Stimulated activated naive CD4-positive, alpha-beta T cell treated with Interleukin-2 at 50 U/mL for 16 hours (primary cell): ENCODE measurements around the gene SYNM.

Experiments used
- DNase-seq: peaks from one replicate; lab custom pipeline; 2025; lab: John Stamatoyannopoulos, UW

Gene SYNM

DNA sequence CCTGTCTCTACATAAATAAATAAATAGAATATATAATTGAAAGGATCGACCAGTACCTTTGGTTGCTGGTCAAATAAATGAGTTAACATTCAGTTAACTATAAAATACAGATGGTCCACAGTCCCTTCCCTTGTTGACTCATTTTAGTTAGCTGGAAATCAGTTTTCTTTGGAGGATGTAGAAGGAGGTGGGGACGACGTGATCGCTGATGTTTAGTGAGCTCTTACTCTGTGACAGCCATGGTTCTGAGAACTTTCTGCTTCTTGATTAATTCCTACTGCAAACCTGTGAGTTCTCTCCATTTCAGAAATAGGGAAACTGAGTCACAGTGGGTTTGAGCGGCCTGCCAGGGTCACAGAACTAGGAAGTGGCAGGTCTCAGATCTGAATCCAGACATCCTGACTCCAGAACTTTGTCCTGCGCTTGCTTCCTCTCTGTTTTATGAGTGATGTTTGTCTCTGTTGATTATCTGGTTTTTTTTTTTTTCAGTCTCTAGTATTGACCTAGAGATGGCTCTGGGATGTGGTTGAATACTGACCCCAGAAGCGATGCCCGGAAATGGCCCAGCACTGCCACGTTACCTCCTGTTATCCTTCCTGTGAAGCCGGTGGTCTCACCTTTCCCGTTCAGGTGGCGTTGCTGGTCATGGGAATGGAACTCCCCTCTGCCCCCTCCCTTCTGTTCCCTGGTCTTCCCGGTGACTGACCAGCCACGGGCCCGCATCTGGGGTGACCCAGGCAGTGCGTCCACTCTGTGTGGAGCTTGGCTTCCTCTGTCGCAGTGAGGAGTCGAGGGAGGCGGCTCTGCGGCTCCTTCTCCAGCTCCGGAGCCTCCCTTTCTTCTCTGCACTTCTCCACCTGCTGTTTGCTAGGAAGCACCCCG, 18.2 kb downstream of the SYNM start:
- no peak for DNase-seq

DNA sequence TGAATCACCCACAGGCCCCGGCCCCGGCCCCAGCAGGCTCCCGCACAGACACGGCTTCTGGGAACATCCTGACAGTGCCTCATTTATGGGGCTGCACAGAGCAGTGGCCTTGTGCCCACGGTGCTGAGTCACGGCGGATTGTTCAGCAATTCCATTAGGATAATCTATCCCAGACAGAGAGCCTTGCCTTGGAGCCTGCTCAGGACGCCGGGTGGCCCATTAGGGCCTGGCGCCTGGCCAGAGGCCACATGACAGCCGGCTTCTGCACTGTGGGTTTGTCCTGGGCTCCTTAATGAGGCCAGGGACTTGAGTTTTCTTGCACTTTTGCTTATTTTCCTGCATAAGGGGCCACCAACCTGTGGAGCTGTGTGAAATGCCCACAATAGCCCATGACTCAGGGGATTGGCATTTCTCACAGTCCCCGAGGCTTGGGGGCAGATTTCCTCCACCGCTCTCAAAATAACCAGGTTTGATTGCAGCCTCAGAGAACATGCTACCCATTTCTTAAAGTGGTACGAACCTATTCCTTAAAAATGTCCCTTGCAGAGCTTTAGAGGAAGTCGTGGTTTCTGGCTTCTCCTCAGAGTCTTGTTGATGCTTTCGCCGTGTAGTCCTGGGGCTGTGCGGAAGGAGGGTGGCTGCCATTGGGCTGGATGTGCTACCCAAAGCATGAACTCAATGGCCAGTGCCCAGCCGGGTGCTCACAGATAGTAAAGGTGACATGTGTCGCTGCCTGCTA, 19.0 kb downstream of the SYNM start:
- no peak for DNase-seq

DNA sequence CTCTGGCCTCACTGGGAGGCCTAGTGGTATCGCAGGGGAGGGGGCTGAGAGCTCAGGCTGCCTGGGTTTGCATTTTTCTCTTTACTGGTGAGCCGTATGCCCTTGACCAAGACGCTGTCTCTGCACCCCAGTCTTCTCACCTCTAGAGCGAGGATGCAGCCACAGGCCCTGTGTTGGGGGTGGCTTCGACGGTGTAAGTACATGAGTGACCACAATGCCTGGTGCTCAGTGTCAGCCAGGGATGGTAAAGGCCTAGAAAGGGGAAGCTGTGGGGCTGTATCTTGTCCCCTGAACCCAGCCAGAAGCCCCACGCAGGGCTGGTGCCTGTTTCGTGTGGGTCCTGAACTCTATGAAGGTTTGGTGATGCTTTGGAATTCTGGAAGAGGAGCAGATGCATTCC, 19.8 kb downstream of the SYNM start:
- no peak for DNase-seq

DNA sequence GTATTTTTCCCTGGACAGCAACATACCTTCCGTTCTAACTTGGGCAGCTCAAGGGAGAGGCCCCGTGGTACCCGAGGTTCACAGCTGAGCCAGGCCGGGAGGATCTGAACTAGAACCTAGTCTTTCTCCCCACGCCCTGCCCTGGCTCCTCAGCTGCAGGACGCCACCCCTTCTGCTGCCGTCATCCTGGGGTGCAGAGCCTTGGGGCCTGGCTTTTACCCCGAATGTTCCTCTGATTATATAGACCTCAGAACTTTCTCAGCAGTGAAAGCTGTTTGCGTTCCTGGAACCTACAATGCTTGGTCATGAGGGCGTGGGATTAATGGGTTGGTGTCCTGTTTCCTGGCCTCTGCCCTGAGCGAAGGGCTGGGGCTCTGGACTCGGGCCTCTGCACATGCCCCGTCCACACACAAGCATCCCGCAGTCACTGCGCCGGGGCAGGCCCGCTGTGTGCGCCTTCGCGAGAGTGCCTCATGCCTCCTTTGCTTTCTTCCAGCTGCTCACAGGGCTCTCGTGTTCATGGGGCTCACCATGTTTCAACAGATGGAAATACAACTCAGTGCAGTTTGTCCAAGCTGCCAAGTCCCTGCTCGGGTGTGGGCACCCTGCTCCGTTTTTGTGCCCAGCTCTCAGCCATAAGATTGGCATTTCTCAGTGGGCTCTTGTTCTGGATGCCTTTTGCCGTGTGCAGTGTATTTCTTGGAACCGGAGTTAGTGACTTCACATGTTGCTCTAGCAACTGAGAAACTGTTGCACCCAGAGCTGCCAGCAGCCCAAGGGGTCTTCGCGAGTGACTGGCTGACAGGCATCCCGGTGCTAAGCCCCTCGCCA, 20.4 kb downstream of the SYNM start:
- DNase-seq = no peak

DNA sequence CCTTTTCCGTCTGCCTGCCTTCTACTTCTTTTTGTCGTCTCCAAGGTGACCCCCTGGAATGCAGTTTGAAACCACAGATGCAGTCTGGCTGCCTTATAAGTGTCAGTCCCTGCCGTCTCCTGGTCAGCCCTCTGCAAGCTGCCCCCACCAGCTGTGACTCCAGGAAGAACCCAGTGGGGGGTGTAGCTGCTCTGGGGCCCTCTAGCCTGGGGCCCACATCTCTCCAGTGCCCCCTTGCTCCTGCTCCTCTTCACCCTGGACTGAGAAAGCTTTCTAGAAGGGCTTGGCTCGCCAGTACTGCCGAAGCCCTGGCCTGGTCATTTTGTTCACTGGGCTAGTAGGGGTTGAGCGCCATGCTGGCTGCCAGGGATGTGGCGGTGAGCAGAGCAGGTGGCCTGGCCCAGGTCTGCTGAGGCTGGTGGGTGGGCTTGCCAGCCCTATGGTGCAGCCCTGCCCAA, 21.3 kb downstream of the SYNM start:
- no peak for DNase-seq

DNA sequence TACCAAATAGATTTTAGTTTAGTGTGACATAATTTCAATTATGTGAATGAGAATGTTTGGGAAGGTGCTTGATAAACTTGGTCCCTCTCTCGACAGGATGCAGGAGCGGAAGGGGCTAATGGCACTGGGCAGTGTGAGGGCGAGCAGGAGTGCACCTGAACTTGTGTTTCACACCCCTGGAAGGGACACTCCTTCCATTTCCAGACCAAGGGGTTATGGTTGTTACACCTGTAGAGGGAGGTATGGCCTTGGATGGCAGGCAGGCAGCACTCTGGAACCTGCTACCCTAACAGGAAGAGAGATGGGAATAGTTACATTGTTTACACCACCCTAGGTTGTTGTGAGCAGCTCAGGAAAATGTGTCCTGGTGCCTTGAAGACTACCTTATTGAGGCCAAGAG, 22.1 kb downstream of the SYNM start:
- no peak for DNase-seq

DNA sequence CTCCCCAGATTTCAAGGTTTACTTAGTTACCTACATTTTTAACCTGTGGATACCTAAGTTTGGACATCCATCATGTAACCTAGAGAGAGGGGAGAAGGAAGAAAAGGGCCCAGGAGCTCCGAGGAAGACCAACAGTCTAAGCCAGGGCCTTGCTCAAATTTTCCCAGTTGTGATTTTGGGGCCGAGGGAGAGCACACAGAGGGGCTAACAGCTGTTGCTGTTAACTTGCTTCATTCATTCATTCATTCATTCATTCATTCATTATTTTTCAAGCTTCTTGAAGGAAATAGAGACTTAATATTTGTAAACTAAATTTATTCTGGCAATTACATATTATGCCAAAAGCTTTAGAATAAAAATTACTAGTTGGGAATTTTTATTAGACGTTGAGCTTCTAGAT, 22.9 kb downstream of the SYNM start:
- DNase-seq = no peak

DNA sequence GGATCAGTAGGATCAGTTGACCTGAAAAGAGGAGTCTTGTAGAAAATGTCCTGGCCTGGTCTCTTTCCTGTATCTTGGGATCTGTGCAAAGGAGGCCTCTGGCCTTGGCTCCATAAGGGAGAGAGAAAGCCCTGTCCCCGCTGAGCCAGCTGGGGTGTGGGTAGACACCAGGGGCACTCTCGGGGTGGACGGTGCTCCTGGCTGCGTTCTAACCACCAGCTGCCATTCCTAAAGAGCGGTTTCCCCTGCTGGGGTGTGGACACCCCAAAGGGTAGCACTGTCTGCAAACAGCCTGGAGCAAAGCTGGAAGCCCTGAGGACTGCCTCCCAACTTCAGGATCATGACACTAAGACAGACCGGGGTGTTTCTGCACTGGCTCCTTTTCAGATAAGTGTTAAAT, 23.5 kb downstream of the SYNM start:
- DNase-seq = no peak

DNA sequence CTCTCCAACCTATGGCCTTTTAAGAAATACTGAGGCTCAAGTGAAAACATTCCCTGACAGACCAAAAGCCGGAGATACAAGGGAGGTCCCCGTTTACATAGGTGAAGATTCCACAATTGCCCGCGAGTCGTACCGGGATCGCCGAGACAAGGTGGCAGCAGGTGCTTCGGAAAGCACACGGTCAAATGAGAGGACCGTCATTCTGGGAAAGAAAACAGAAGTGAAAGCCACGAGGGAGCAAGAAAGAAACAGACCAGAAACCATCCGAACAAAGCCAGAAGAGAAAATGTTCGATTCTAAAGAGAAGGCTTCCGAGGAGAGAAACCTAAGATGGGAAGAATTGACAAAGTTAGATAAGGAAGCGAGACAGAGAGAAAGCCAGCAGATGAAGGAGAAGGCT, 24.8 kb downstream of the SYNM start:
- DNase-seq = no peak

DNA sequence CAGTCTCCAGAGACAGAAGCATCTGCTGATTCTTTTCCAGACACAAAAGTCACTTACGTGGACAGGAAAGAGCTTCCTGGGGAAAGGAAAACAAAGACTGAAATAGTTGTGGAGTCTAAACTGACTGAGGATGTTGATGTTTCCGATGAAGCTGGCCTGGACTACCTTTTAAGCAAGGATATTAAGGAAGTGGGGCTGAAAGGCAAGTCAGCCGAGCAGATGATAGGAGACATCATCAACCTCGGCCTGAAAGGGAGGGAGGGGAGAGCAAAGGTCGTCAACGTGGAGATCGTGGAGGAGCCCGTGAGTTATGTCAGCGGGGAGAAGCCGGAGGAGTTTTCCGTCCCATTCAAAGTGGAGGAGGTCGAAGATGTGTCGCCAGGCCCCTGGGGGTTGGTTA, 25.4 kb downstream of the SYNM start:
- no peak for DNase-seq

DNA sequence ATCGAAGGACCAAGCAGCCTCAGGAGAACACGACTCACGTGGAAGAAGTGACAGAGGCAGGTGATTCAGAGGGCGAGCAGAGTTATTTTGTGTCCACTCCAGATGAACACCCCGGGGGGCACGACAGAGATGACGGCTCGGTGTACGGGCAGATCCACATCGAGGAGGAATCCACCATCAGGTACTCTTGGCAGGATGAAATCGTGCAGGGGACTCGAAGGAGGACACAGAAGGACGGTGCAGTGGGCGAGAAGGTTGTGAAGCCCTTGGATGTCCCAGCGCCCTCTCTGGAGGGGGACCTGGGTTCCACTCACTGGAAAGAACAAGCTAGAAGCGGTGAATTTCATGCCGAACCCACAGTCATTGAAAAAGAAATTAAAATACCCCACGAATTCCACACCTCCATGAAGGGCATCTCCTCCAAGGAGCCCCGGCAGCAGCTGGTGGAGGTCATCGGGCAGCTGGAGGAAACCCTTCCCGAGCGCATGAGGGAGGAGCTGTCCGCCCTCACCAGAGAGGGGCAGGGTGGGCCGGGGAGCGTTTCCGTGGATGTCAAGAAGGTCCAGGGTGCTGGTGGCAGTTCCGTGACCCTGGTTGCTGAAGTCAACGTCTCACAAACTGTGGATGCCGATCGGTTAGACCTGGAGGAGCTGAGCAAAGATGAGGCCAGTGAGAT, 26.0 kb downstream of the SYNM start:
- no peak for DNase-seq

DNA sequence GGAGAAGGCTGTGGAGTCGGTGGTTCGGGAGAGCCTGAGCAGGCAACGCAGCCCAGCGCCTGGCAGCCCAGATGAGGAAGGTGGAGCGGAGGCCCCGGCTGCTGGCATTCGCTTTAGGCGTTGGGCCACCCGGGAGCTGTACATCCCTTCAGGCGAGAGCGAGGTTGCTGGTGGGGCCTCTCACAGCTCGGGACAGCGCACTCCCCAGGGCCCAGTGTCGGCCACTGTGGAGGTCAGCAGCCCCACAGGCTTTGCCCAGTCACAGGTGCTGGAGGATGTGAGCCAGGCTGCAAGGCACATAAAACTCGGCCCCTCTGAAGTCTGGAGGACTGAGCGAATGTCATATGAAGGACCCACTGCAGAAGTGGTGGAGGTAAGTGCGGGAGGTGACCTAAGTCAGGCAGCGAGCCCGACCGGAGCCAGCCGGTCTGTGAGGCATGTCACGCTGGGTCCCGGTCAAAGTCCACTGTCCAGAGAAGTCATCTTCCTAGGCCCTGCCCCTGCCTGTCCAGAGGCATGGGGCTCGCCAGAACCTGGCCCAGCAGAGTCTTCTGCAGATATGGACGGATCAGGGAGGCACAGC, 26.7 kb downstream of the SYNM start:
- DNase-seq = no peak

DNA sequence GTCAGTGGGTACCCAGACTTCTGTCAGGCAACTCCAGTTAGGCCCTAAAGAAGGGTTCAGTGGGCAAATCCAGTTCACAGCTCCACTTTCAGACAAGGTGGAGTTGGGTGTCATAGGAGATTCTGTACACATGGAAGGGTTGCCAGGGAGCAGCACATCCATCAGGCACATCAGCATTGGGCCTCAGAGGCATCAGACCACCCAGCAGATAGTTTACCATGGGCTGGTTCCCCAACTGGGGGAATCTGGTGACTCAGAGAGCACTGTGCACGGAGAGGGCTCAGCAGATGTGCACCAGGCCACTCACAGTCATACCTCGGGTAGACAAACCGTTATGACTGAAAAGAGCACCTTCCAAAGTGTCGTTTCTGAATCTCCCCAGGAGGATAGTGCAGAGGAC, 27.2 kb downstream of the SYNM start:
- DNase-seq = no peak

DNA sequence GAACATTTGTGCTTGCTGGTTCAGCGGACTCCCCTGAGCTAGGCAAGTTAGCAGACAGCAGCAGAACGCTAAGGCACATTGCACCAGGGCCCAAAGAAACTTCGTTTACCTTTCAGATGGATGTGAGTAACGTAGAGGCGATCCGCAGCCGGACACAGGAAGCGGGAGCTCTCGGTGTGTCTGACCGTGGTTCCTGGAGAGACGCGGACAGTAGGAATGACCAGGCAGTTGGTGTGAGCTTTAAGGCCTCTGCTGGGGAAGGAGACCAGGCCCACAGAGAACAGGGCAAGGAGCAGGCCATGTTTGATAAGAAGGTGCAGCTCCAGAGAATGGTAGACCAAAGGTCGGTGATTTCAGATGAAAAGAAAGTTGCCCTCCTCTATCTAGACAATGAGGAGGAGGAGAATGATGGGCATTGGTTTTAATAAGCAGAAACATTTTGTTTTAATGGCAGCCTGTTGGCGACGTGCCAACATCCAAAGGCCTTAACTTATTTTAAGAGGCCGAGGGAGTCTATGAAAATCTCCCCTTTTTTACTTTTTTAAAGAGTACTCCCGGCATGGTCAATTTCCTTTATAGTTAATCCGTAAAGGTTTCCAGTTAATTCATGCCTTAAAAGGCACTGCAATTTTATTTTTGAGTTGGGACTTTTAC, 27.9 kb downstream of the SYNM start:
- no peak for DNase-seq

DNA sequence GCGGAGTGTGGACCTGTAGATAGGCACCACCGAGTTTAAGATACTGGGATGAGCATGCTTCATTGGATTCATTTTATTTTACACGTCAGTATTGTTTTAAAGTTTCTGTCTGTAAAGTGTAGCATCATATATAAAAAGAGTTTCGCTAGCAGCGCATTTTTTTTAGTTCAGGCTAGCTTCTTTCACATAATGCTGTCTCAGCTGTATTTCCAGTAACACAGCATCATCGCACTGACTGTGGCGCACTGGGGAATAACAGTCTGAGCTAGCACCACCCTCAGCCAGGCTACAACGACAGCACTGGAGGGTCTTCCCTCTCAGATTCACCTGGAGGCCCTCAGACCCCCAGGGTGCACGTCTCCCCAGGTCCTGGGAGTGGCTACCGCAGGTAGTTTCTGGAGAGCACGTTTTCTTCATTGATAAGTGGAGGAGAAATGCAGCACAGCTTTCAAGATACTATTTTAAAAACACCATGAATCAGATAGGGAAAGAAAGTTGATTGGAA, 29.5 kb downstream of the SYNM start:
- DNase-seq = no peak

DNA sequence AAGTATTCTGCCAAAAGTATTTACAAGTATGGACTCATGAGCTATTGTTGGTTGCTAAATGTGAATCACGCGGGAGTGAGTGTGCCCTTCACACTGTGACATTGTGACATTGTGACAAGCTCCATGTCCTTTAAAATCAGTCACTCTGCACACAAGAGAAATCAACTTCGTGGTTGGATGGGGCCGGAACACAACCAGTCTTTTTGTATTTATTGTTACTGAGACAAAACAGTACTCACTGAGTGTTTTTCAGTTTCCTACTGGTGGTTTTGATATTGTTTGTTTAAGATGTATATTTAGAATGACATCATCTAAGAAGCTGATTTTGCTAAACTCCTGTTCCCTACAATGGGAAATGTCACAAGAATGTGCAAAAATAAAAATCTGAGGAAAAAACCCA, 30.3 kb downstream of the SYNM start:
- DNase-seq = no peak

DNA sequence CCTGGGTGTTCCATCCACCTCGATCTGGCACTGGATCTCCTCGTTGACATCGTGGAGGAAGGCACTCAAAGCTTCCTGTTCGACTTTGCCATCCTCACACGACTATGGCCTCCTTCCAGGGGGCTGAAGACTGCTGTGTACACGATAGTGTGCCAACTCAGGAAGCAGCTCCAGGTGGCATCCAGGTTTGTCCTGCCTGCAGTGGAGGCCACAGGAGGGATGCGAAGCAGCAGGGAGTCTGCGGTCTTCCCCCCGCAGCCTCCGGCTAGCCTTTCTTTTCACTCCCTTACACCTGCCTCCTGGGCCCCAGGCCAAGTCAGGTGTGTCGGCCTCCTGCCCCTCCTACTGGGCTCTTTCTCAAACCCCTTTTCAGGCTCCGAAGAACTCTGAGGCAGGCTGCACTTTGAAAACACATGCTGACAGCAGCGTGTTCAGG, 32.2 kb downstream of the SYNM start:
- no peak for DNase-seq

DNA sequence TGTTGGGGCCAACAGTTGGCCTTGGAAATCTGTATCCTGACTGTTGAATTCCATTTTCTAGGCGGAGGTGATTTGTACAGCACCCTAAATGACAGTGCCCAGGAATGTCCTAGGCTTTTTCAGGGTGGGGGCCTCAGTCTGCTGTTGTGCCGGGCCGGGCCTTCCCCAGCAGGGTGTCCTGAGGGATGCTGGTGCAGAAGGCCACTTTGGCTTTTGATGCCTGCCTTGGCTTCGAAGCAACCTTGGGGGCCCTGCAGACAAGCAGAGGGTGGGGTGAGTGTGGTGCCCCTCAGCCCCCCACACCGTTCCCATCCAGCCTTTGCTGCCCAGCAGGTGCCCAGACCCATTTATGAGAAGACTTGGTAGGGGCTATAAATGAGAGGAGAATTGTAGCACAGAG, 33.0 kb downstream of the SYNM start:
- no peak for DNase-seq

DNA sequence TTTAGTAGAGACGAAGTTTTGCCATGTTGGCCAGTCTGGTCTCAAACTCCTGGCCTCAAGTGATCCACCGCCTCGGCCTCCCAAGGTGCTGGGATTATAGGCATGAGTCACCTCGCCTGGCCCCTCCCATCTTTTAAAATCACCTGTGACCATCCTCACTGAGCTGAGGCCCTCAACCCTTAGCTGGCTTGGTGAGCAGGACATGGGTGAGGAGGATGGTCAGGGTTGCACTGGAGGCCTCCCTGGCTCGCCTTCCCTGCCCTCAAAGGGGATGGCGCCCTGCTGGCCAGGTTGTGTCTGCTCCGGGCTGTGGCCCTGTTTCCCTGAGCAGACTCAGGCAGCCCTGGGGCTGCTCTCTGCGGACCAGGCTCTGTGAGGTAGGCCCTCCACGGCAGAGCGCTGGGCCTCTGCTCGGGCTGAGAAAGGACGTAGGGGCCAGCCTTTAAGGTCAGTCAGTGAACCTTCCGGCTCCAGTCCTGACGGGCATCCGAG, 33.7 kb downstream of the SYNM start:
- no peak for DNase-seq

DNA sequence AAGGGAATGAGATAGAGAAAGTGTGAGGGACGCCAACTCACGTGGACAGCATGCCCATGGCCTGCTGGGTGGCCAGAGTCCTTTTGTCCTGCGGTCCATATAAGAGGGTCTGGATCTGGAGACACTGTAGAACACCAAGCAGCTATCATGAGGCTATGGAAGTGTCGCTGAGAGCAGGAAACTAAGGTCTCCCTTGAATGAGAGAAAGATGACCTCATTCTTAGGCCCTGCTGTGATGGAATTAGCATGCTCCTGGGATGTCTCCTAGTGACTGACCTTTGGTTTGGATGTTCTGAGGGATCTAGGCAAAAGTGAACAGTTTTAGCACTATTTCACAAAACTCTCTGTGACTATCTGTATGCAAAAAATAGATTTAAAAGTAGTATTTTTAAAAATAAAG, 34.4 kb downstream of the SYNM start:
- DNase-seq = no peak

DNA sequence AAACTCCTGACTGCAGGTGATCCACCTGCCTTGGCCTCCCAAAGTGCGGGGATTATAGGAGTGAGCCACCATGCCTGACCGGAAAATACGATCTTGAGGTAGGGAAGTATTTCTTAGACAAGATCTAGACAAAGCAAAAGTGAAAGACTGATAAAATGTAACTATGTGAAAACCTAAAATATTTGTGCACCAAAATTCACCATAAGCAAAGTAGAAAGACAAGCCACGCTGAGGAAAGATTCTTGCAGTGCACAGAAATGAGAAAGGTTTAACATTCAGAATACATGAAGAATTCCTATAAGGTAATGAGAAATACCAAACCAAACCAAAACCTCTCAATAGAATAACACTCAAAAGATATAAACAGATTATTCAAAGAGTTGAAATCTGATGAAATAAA, 35.7 kb downstream of the SYNM start:
- DNase-seq = no peak
